Activated naive CD8-positive, alpha-beta T cell treated with anti-CD3 and anti-CD28 coated beads, Interleukin-2, amount 10 ng/mL, durations not matched to agents 7 days and 5 days (primary cell): ENCODE measurements around the gene OLIG2. TPM values are rescaled to one million over a fixed set of nuclear protein-coding genes. Genes with fewer than 3 reads are reported as not detected.
A peak's percentile ranks its signal among the peaks of the same experiment; 100 is the strongest.

ENCODE experiments used
- ATAC-seq: fragments of 150-1000 bp; cut with Tn5 transposase; one replicate; pipeline ENCODE4 v1.10.0; 2021; ENCODE audit warnings: low read depth, moderate library complexity
- POLR2A ChIA-PET: fragments of 350-600 bp; sonication (Branson Sonifier 250); formaldehyde crosslinking; loops from one replicate; lab custom pipeline; 2021; ENCODE audit warnings: antibody characterized with exemption; lab: Charles Lee
- DNase-seq: peaks from one replicate; pipeline ENCODE4 v3.0.0; 2021
- H3K27ac Mint-ChIP-seq: one replicate; pipeline ENCODE4 v1.8.0; 2022; ENCODE audit warnings: mild to moderate bottlenecking, mixed read lengths
- H3K27me3 Mint-ChIP-seq: one replicate; pipeline ENCODE4 v1.8.0; 2022; ENCODE audit warnings: mild to moderate bottlenecking, moderate library complexity, mixed read lengths
- H3K36me3 Mint-ChIP-seq: one replicate; pipeline ENCODE4 v1.8.0; 2021; ENCODE audit warnings: mild to moderate bottlenecking, mixed read lengths
- H3K4me1 Mint-ChIP-seq: one replicate; pipeline ENCODE4 v1.8.0; 2021; ENCODE audit warnings: mixed read lengths
- H3K4me3 Mint-ChIP-seq: one replicate; pipeline ENCODE4 v1.8.0; 2022; ENCODE audit warnings: mild to moderate bottlenecking, moderate library complexity, mixed read lengths
- H3K9me3 Mint-ChIP-seq: one replicate; pipeline ENCODE4 v1.8.0; 2021; ENCODE audit warnings: mixed read lengths
- total RNA-seq, 2 experiments: library from RNA; stranded (reverse); gene quantifications; one replicate each; pipeline ENCODE4 v1.2.3, GENCODE V29; 2021

The OLIG2 gene
- total RNA-seq, 2 experiments from 2014 or later, result not detected

DNA sequence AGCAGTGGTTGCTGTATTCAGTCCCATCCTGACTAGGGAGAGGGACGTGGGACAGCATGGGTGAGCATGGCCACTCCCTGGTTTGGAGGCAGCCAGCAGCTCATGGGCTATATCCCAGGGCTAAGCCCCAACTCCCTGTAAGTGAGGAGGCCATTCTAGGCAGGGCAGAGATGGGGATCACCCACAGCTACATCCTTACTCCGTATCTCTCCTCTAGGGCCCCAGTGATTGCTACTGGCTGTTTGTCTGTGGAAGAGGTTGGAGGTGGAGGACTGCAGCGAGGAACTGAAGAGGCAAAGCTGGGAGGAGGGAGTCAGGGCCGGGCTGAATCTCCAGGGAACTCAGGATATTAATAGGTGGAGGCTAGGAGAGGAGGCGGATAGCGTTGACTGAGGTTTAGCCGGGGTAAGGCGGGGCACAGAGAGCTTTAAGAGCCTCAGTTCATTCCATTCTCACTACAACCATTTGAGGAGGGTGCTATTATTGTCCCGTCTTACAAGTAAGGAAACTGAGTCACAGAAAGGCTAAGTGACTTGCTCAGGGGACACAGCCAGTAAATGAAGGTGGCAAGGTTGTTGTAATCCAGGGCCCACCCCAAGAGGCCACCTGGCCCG, 6.8 kb downstream of the OLIG2 start:
- no peak overlapping the region for H3K27ac Mint-ChIP-seq

DNA sequence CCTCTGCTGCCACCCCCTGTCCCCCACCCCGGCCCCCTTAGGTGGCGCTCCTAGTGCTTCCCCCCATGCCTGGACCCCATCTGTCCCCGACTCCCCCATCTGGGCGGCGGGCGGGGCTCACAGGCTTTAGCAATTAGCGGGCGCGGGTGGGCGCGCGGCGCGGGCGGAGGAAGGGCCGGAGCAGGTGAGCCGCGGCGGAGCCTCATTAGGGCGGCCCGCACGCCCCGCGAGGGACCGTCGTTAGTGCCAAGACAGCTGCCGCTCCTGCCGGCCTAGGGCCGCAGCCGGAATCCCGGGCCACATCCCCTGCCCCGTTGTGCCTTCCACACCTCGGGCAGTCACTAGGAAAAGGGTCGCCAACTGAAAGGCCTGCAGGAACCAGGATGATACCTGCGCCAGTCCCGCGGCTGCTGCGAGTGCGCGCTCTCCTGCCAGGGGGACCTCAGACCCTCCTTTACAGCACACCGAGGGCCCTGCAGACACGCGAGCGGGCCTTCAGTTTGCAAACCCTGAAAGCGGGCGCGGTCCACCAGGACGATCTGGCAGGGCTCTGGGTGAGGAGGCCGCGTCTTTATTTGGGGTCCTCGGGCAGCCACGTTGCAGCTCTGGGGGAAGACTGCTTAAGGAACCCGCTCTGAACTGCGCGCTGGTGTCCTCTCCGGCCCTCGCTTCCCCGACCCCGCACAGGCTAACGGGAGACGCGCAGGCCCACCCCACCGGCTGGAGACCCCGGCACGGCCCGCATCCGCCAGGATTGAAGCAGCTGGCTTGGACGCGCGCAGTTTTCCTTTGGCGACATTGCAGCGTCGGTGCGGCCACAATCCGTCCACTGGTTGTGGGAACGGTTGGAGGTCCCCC, 7.6 kb downstream of the OLIG2 start:
- Mint-ChIP-seq H3K27me3 (peaks cover 52% of the 10 kb centered on the region), H3K27ac (no peak overlapping the region), H3K4me3 (no peak overlapping the region), H3K36me3 (no peaks in the 10 kb centered on the region), H3K9me3 (no peaks in the 10 kb centered on the region), H3K4me1 (peaks cover 23% of the 10 kb centered on the region)
- POLR2A ChIA-PET, result no interaction called here
- ATAC-seq, result no peak
- no peak for DNase-seq

More for the DNA sequence above, 6.8 kb downstream of the OLIG2 start:
- no peaks in the 10 kb centered on the region for H3K9me3 Mint-ChIP-seq
- no peak for DNase-seq
- H3K4me3 Mint-ChIP-seq, result no peak overlapping the region
- POLR2A ChIA-PET, result no interaction called here
- ATAC-seq, result no peak
- H3K4me1 Mint-ChIP-seq, result peaks cover 22% of the 10 kb centered on the region
- H3K36me3 Mint-ChIP-seq, result no peaks in the 10 kb centered on the region
- peaks cover 54% of the 10 kb centered on the region for H3K27me3 Mint-ChIP-seq

DNA sequence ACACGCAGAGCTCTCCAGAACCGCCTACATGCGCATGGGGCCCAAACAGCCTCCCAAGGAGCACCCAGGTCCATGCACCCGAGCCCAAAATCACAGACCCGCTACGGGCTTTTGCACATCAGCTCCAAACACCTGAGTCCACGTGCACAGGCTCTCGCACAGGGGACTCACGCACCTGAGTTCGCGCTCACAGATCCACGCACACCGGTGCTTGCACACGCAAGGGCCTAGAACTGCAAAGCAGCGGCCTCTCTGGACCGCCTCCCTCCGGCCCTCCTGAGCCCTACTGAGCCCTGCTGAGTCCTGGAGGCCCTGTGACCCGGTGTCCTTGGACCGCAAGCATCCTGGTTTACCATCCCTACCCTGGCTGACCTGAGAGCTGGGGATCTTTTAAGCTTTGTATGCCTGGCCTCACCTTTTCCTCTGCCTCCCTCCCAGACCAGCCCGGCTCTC, 8.3 kb downstream of the OLIG2 start:
- peaks cover 49% of the 10 kb centered on the region for H3K27me3 Mint-ChIP-seq

DNA sequence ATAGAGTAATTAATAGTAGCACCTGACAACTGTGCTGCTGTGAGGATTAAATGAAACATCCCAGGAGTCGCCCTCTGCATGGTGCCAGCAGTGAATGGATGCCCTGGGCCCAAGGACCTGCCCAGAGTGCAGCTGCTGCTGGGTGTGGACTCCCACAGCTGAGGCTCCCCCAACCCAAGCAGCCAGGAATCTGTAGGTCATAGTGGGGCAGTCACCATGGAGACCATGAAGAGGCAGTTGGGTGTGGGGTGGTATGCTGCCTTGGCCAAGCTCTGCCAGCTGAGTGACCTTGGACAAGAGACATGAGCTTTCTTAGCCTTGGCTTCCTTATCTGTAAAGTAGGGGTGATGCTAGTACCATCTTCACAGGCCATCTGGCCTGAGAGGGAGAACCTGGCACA, 9.4 kb downstream of the OLIG2 start:
- ATAC-seq, result no peak
- no peaks in the 10 kb centered on the region for H3K9me3 Mint-ChIP-seq
- POLR2A ChIA-PET, result no interaction called here
- H3K4me1 Mint-ChIP-seq, result peaks cover 16% of the 10 kb centered on the region
- no peak for DNase-seq
- no peaks in the 10 kb centered on the region for H3K36me3 Mint-ChIP-seq
- peaks cover 37% of the 10 kb centered on the region for H3K27me3 Mint-ChIP-seq
- no peak overlapping the region for H3K27ac Mint-ChIP-seq
- H3K4me3 Mint-ChIP-seq, result no peak overlapping the region

More for the DNA sequence above, 8.3 kb downstream of the OLIG2 start:
- POLR2A ChIA-PET, result no interaction called here
- DNase-seq, result no peak
- no peak for ATAC-seq
- Mint-ChIP-seq H3K4me1 (peaks cover 20% of the 10 kb centered on the region), H3K9me3 (no peaks in the 10 kb centered on the region), H3K27ac (no peak overlapping the region), H3K36me3 (no peaks in the 10 kb centered on the region), H3K4me3 (no peak overlapping the region)

DNA sequence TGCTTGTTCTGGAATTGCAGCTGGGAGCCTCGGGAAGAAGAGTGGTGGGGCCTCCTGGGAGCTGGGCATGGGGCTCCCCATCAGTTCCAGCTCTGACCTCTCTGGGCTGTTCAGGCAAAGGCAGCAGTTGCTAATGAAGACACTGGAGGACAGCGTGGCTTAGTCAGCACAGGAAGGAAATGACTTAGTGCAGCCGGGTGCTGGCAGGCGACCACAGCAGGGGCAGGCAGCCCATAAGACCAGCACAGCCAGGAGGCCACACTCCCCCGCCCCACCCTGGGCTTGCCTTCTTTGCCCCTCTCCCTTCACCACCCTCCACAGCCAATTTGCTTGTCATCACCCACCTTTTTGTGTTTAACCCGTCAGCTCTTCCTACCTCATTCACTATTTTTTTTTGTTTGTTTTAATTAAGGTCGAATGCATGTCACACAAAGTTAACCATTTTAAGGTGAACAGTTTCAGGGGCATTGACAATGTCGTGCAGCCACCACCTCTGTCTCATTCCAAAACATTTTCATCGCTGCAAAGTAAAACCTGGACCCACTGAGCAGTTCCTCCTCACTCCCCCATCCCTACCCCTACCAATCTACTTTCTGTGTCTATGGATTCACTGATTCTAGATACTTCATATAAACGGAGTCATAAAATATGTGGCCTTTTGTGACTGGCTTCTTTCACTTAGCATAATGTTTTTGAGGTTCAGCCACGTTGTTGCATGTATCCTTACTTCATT, 10.9 kb downstream of the OLIG2 start:
- H3K9me3 Mint-ChIP-seq, result no peaks in the 10 kb centered on the region
- H3K27ac Mint-ChIP-seq, result peak overlapping the region; percentile 86
- peak overlapping the region; percentile 38 for H3K4me3 Mint-ChIP-seq
- peak; percentile 96 for ATAC-seq
- peak; percentile 59 for DNase-seq
- H3K4me1 Mint-ChIP-seq, result peaks cover 16% of the 10 kb centered on the region
- POLR2A ChIA-PET, result interaction anchor here (0.6 kb wide), 1 partner anchor 85 kb away, joined by 3 read pairs; no protein-coding TSS in a partner anchor
- no peaks in the 10 kb centered on the region for H3K36me3 Mint-ChIP-seq
- peaks cover 30% of the 10 kb centered on the region for H3K27me3 Mint-ChIP-seq

DNA sequence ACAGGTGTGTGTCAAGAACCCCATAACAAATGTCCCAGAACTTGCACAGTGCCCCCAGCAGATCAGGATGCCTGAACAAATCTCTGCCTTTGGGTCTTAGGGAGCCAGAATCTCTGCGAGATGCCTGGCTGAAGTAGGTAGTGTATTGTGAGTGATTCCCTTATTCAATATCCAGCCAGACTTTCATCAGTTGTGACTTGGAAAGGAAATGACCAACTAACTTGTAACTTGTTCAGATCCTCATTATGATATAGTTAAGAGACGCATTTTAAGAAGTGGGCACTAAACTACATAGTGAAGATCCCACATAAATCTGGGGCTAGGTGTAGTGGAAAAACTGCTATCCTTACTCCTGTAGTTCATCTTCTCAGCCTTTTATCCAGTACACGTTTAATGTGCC, 11.8 kb downstream of the OLIG2 start:
- Mint-ChIP-seq H3K4me3 (no peak overlapping the region), H3K36me3 (no peaks in the 10 kb centered on the region), H3K4me1 (peaks cover 16% of the 10 kb centered on the region), H3K9me3 (no peaks in the 10 kb centered on the region), H3K27me3 (peaks cover 25% of the 10 kb centered on the region), H3K27ac (no peak overlapping the region)
- POLR2A ChIA-PET, result interaction anchor here (0.6 to 0.7 kb wide), 2 partner anchors 149 to 1066 kb away, joined by 3 to 4 read pairs; no protein-coding TSS in a partner anchor
- ATAC-seq (no peak), DNase-seq (no peak)

DNA sequence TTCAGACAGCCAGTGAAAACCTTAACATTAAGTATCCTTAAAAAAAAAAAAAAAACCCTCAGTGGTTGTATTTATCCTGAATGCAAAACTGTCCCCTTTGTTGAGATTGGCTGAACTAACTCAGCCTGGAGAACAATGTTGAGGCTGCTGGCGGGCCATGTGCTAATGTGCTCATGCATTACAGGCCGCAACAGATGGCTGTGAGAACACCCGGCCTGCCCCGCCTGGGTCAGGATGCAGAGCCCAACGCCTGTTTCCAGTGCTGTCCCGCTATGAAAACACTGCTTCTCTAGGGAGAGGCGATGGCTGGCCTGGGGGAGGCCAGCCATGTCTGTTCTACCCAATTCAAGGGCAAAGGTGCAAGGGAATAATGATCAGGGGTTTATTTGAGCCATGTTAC, 13.8 kb downstream of the OLIG2 start:
- H3K36me3 Mint-ChIP-seq, result no peaks in the 10 kb centered on the region
- H3K27me3 Mint-ChIP-seq, result peaks cover 34% of the 10 kb centered on the region
- peaks cover 16% of the 10 kb centered on the region for H3K4me1 Mint-ChIP-seq
- H3K27ac Mint-ChIP-seq, result no peak overlapping the region
- DNase-seq (no peak), ATAC-seq (no peak)
- H3K9me3 Mint-ChIP-seq, result no peaks in the 10 kb centered on the region
- H3K4me3 Mint-ChIP-seq, result no peak overlapping the region
- POLR2A ChIA-PET, result no interaction called here

DNA sequence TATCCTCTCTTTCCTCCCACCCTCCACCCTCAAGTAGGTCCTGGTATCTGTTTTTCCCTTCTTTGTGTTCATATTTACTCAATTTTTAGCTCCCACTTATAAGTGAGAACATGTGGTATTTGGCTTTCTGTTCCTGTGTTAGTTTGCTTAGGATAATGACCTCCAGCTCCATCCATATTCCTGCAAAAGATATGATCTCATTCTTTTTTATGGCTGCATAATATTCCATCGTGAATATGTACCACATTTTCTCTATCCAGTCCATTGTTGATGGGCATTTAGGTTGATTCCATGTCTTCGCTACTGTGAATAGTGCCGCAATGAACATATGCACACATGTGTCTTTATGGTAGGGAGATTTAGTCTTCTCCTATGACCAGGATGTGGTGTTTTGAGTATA, 14.5 kb downstream of the OLIG2 start:
- no peak for ATAC-seq

DNA sequence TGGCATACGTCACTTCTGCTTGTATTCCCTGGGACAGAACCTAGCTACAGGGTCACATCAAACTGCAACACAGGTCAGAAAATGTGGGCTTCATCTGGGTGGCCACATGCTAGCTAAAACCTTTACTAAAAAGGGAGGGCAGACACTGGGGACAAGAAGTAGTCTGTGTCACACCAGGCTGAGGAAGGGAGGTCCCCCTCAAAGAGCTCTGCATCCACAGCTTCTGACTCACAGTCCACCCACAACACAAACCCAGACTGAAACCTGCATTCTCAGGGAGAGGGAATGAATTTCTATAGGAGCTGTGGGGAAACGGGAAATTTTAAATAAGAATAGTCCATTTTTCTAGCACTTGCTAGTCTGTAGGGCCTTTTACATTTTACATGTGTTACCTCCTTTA, 16.2 kb downstream of the OLIG2 start:
- no peak overlapping the region for H3K27ac Mint-ChIP-seq
- POLR2A ChIA-PET, result no interaction called here
- no peaks in the 10 kb centered on the region for H3K9me3 Mint-ChIP-seq
- peaks cover 46% of the 10 kb centered on the region for H3K27me3 Mint-ChIP-seq
- DNase-seq, result no peak
- no peak for ATAC-seq
- peaks cover 7% of the 10 kb centered on the region for H3K4me1 Mint-ChIP-seq
- H3K36me3 Mint-ChIP-seq, result no peaks in the 10 kb centered on the region
- no peak overlapping the region for H3K4me3 Mint-ChIP-seq

More for the DNA sequence above, 14.5 kb downstream of the OLIG2 start:
- Mint-ChIP-seq H3K4me1 (peaks cover 16% of the 10 kb centered on the region), H3K27ac (no peak overlapping the region), H3K36me3 (no peaks in the 10 kb centered on the region), H3K9me3 (no peaks in the 10 kb centered on the region), H3K27me3 (peaks cover 39% of the 10 kb centered on the region), H3K4me3 (no peak overlapping the region)
- no peak for DNase-seq
- POLR2A ChIA-PET, result no interaction called here

DNA sequence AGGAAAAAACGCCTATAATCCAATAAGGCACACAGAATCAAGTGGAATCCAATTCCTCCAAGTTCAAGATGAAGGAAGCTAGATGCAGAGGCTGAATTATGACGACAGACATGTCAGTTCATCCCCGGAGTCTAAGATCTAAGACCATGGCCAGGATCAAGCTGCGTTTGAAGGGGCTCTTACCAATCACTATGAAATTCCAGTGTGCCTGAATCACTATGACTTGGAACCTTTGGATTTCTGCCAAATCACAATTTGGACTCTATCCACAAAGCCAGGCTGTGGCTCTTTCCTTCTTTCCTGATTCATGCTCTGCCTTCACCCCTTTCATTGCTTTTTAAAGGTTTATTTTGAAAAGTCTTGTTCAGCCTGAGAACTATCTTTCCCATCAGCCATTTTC, 17.1 kb downstream of the OLIG2 start:
- no peaks in the 10 kb centered on the region for H3K36me3 Mint-ChIP-seq
- POLR2A ChIA-PET, result no interaction called here
- ATAC-seq (no peak), DNase-seq (no peak)
- H3K4me1 Mint-ChIP-seq, result no peaks in the 10 kb centered on the region
- no peak overlapping the region for H3K27ac Mint-ChIP-seq
- no peaks in the 10 kb centered on the region for H3K9me3 Mint-ChIP-seq
- no peak overlapping the region for H3K4me3 Mint-ChIP-seq
- H3K27me3 Mint-ChIP-seq, result peaks cover 49% of the 10 kb centered on the region

DNA sequence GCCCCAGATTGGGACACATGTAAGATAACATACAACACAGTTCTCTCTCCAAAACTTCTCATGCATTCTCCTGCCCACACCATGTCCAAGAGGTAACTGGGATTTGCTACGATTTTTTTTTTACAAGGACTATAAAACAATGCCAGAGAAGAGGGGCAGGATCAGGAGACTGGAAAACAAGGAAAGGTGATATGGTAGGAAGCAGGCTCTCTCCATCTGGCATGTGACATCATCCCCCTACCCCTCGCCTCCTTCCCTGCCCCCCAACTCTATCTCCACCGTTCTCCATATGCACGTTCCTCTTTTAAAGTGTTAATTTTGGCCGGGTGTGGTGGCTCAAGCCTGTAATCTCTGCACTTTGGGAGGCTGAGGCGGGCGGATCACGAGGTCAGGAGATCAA, 20.7 kb downstream of the OLIG2 start:
- Mint-ChIP-seq H3K27ac (no peak overlapping the region), H3K36me3 (no peaks in the 10 kb centered on the region), H3K9me3 (no peaks in the 10 kb centered on the region), H3K27me3 (peaks cover 51% of the 10 kb centered on the region), H3K4me3 (no peak overlapping the region), H3K4me1 (no peaks in the 10 kb centered on the region)
- DNase-seq, result no peak
- POLR2A ChIA-PET, result no interaction called here
- ATAC-seq, result no peak

DNA sequence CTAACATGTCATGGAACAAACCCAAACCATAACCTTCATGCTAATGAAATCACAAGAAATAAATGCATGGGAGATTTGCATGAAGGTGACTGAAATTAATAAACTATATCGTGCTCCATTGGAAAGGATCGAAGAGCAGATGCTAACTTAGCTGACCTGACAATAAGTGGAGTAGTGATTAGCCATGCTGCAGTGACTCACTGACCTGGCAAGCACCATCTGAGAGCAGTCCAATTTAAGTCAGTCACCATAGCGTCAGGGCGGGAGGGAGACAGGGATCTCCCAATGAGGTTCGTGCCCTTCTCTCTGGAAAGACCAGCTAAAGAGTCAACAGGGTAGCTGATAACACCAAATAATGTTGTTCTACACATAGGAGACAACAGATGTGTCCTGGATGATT, 21.5 kb downstream of the OLIG2 start:
- POLR2A ChIA-PET, result no interaction called here
- H3K4me3 Mint-ChIP-seq, result no peak overlapping the region
- H3K9me3 Mint-ChIP-seq, result no peaks in the 10 kb centered on the region
- no peak overlapping the region for H3K27ac Mint-ChIP-seq
- no peaks in the 10 kb centered on the region for H3K4me1 Mint-ChIP-seq
- DNase-seq (no peak), ATAC-seq (no peak)
- peaks cover 50% of the 10 kb centered on the region for H3K27me3 Mint-ChIP-seq
- no peaks in the 10 kb centered on the region for H3K36me3 Mint-ChIP-seq

DNA sequence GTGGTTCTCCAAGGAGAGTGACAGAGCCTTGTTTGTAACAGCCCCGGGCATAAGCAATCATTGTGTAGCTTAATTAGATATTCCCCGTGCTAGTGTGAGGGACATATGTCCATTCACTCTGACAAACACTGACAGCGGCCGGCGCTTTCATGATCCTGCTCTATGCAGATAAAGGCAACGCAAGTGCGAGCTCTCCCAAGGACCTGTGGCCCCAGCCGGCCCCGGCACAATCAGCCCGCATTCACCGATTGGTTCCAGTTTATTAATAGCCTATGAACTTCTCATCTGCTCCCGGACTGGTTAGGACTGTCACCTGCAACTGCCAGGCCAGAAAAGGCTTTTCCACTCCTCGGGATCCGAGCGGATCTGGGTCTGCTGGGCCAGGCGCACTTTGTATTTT, 26.2 kb downstream of the OLIG2 start:
- Mint-ChIP-seq H3K9me3 (no peaks in the 10 kb centered on the region), H3K4me1 (no peaks in the 10 kb centered on the region), H3K27me3 (peaks cover 34% of the 10 kb centered on the region), H3K27ac (no peak overlapping the region), H3K36me3 (no peaks in the 10 kb centered on the region), H3K4me3 (no peak overlapping the region)
- POLR2A ChIA-PET, result no interaction called here
- DNase-seq (no peak), ATAC-seq (no peak)
